NK-92 (cell line): ENCODE measurements around the gene CNTROB.

ENCODE experiments used
- DNase-seq: peaks from one replicate; lab custom pipeline; 2025; ENCODE audit not compliant: unreplicated experiment; lab: John Stamatoyannopoulos, UW

Gene CNTROB

DNA sequence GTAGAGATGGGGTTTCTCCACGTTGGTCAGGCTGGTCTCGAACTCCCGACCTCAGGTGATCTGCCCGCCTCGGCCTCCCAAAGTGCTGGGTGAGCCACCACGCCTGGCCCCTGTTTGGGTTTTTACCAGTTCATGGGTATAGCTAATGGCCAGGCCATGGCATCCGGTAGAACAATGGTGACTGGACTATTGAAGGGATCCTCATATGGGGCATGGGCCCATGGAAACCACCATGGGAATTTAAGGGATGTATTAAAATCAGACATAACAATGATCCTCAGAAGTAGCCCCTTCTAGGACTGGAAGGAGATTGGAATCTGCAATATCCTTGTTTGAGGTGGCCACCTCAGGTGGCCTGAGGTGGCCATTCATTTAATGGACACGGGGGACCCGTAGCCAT is 52.9 kb downstream of the CNTROB start:
- no peak for DNase-seq

DNA sequence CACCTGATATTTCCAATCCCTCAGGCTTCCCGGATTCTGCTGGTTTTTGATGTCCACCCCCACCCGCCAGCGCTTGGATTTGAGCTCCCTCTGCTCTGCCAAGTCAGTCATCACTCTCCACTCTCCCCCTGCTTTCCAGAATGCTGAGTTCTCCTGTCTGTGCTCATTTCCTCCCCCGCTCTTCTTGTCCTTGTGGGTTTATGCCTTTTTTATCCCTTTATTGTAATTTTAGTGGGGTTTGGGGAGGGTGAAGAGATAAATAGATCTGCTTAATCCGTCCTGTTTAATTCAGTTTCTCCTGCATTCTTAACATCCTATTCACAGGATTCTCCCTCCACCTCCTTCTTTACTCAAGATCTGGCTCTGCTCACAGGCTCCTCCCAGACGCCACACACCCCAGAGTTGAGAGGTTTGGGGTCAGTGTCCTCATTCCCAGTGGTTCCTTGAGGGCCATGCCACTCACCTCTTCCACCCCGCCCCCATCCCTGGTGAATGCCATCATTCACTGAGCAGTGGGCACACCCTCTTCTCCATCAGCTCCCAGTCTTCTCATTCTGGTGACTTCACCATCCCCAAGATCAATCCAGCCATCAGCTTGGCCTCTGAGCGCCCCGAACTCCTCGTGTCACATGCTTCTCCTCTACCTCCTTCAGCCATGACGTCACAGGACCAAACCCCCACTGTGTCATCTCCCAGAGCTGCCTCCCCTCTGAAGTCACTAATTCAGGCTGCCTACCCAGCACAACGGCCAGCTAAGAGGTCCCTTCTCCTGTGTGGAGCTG is 55.3 kb downstream of the CNTROB start:
- no peak for DNase-seq

DNA sequence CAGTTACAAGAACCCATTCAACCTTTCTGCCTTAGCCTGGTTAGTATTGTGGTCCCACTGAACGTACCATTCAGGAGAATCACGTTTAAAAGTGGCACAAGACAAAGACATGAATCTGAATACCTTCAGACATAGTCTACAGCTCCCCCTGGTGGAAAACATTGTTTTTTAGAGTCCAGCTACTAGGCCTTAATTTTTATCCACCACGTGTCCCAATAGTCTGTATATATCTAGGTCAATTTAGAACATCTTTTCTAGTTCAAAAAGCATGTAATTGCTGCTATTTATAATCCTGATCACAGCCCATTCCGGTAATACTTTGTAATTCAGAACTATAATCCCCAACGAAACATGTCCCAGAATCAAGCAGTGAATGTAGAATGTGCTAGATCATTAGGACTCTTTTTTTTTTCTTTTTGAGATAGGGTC is 56.8 kb downstream of the CNTROB start:
- DNase-seq = no peak

DNA sequence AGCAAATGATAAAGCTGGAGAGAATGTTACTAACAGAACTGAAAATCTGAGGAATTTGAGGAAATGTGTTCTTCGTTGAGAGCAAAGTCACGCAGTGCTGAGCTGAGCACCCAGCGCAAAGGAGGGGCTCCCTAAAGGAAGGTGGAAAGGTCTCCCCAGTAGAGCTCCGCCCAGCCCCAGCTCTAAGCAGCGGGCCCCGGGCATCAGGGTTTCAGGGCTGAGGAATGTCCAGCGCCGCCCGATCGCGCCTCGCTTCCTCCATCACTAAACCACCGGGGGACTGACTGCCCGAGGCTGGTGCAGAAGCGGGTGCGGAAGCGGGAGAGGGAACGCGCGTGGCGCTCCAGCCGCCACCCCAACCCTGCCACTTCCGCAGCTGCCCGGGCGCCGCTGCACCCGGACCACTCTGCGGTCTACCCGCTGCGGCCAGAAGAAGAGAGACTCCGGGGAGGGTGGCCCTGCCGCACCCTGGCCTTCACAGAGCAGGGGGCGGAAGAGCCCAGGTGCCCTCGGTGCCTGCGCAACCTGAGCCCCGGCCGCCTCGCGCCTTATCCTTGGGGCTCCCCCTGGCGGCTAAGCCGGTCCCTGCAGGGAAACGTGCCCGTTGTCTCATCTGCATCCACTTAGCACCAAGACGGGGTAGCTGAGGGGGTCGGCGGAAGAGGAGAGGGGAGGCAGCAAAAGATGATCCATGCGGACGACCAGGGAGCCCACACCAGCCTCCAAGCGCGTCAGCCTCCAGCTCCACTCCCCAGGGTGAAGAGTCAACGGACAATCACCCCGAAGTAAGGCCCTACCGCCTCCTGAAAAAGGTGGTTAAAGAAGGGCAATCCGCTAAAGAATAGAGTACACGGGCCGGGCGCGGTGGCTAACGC is 58.0 kb downstream of the CNTROB start:
- peak; percentile 23 for DNase-seq

DNA sequence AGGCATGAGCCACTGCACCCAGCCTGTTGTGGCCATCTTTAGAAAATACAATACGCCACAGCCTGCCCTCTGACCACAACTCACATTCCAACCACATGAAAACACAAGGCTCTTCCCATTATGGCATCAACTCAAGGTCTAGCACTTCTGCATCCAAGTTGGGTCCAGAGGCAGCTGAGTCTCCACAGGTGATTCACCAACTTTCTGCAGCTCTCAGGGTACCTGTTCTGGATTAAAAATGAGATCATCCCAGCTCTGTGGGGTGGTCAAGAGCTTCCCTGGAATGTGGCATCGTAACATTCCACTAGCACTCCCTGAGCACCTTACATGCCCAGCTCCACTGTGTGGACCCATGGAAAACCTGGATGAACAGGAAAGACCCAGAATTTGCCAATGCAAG is 60.5 kb downstream of the CNTROB start:
- DNase-seq = no peak

DNA sequence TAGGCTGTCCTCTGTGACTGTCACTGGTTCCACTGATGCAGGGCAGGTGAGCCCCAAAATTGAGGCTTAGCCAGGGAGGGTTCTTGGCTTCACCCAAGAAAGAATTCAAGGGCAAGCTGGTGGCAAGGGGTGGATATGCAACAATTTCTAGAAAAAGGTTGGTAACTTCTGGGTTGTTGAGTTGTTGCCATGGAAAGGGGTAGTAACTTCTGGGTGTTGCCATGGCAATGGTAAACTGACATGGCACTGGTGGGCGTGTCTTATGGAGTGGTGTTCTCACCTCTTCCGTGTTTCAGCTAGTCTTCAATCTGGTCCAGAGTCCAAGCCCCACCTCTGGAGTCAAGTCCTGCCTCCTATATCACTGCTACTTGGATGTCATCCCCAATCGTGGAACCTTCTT is 60.9 kb downstream of the CNTROB start:
- DNase-seq = no peak

DNA sequence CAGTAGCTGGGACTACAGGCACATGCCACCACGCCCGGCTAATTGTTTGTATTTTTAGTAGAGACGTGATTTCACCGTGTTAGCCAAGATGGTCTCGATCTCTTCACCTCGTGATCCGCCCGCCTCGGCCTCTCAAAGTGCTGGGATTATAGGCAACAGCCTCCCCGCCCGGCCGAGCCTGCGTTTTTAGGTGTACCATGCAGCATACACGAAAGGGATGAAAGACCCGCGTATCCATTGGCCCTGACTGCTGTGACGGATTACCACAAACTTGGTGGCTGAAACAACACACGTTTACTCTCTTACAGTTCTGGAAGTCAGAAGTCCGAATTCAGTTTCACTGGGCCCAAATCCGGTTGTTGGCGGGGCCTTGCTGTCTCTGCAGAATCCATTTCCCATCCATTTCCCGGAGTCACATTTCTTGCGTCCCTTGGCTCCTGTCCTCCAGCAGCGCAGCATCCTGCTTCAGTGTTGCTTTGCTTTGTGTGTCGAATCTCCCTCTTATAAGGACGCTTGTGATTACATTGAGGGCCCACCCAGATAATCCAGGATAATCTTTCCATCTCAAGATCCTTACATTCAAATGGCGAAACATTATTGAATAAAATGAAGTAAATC is 62.1 kb downstream of the CNTROB start:
- no peak for DNase-seq

DNA sequence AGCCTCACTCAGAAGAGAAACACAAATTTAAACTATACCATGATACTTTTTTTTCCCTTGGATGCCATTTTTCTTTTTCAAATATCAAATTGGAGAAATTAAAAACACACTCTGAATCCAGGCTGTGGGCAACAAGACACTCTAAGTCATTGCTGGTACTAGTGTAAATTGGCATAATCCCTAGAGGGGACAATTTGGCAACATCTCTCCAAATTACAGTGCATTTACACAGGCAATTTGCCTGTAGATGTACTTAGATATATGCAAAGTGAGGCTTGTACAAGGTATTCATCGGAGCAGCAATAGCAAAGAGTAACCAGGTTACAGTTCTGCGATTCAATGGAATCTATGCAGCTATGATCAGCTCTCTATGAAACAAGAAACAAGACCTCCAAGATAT is 63.7 kb downstream of the CNTROB start:
- DNase-seq = no peak

DNA sequence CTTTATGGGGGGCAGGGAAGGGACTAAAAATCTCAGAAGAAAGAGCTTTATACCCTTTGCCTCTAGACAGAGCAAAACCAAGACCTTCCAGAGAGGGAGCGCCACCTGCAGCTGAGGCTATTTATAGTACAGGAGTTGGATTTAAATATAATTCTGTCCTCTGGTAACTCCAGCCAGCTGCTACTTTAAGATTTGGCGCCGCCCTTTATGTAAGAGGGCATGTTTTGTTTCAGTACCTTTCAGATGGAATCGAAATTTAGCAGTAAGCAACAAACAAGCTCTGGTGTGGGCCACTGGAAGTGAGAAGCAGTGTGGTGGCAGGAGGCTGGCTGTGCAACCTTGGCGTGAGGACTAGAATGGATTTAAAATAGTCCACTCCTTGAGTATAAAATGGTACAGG is 65.2 kb downstream of the CNTROB start:
- no peak for DNase-seq
